ENCODE results near the gene CALML5.

DNA sequence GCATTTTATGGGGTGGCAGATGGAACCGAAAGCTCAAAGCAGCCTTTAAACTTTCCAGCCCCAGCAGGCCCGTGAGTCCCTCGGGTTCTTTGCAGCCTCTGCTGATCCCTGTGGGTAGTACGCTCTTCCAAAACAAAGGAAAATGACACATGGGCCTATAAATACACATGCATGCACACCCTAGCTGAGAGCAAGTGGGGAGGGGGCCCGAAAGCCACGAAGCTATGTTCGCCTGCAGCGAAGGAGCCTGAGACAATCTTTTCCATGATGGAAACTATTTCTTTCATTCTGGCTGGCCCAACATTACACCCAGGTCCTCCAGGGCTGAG, 32.2 kb downstream of the CALML5 start:
- TF ChIP-seq POLR2A (IDR thresholded peaks at IDR 0.05) = no peak
- TF ChIP-seq, protein P1, sequence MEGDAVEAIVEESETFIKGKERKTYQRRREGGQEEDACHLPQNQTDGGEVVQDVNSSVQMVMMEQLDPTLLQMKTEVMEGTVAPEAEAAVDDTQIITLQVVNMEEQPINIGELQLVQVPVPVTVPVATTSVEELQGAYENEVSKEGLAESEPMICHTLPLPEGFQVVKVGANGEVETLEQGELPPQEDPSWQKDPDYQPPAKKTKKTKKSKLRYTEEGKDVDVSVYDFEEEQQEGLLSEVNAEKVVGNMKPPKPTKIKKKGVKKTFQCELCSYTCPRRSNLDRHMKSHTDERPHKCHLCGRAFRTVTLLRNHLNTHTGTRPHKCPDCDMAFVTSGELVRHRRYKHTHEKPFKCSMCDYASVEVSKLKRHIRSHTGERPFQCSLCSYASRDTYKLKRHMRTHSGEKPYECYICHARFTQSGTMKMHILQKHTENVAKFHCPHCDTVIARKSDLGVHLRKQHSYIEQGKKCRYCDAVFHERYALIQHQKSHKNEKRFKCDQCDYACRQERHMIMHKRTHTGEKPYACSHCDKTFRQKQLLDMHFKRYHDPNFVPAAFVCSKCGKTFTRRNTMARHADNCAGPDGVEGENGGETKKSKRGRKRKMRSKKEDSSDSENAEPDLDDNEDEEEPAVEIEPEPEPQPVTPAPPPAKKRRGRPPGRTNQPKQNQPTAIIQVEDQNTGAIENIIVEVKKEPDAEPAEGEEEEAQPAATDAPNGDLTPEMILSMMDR (IDR thresholded peaks at IDR 0.05) = no peak
- TF ChIP-seq EP300 (IDR thresholded peaks at IDR 0.05; ENCODE audit: low read depth) = no peak
- no peak for TF ChIP-seq POLR2AphosphoS5 (IDR thresholded peaks at IDR 0.05)

All from transverse colon (tissue), 4 donors.